ENCODE results near the gene CTBP2.

CTBP2 gene

GRCh38 chr10:125148528-125148927 is 11.8 kb downstream of the CTBP2 start:
- Histone ChIP-seq H3K4me1 (ENCODE audit: low read length) (no peaks in the 10 kb centered on the region), H3K36me3 (replicated peaks; ENCODE audit: insufficient read depth, low read length) (no peaks in the 10 kb centered on the region), H3F3A (ENCODE audit: insufficient read depth, low read length) (no peaks in the 10 kb centered on the region), H3K27ac (ENCODE audit: low read length) (no peak overlapping the region), H3K9me3 (replicated peaks; ENCODE audit: insufficient read depth, low read length) (no peaks in the 10 kb centered on the region), H3K79me2 (ENCODE audit: low read length) (no peaks in the 10 kb centered on the region), H3K9ac (ENCODE audit: low read length) (no peak overlapping the region), H3K27me3 (replicated peaks; ENCODE audit: insufficient read depth, low read length) (peaks cover 66% of the 10 kb centered on the region), H4K20me1 (ENCODE audit: insufficient read depth, low read length) (no peaks in the 10 kb centered on the region), H3K4me2 (ENCODE audit: low read depth, low read length) (no peak overlapping the region), H3K4me3 (ENCODE audit: low read length) (no peak overlapping the region), H2AFZ (ENCODE audit: low read length) (no peak overlapping the region), H3K9me2 (replicated peaks; ENCODE audit: insufficient read depth, low read length) (no peaks in the 10 kb centered on the region)
- TF ChIP-seq EZH2phosphoT487 (IDR thresholded peaks at IDR 0.05; ENCODE audit: low read length) (no peak), EZH2 (optimal IDR thresholded peaks at IDR 0.05; ENCODE audit: low read depth, low read length) (no peak), CTCF (IDR thresholded peaks at IDR 0.05; ENCODE audit: low read length) (no peak)
- DNase-seq, result no peak

GRCh38 chr10:125147971-125148439 is 12.4 kb downstream of the CTBP2 start:
- Histone ChIP-seq H3K27me3 (replicated peaks; ENCODE audit: insufficient read depth, low read length) (peaks cover 66% of the 10 kb centered on the region), H2AFZ (ENCODE audit: low read length) (no peak overlapping the region), H3K9me3 (replicated peaks; ENCODE audit: insufficient read depth, low read length) (no peaks in the 10 kb centered on the region), H3K9me2 (replicated peaks; ENCODE audit: insufficient read depth, low read length) (no peaks in the 10 kb centered on the region), H3F3A (ENCODE audit: insufficient read depth, low read length) (no peaks in the 10 kb centered on the region), H3K79me2 (ENCODE audit: low read length) (no peaks in the 10 kb centered on the region), H3K4me1 (ENCODE audit: low read length) (no peaks in the 10 kb centered on the region), H3K27ac (ENCODE audit: low read length) (no peak overlapping the region), H3K9ac (ENCODE audit: low read length) (no peak overlapping the region), H4K20me1 (ENCODE audit: insufficient read depth, low read length) (no peaks in the 10 kb centered on the region), H3K36me3 (replicated peaks; ENCODE audit: insufficient read depth, low read length) (no peaks in the 10 kb centered on the region), H3K4me2 (ENCODE audit: low read depth, low read length) (no peak overlapping the region), H3K4me3 (ENCODE audit: low read length) (no peak overlapping the region)
- no peak for DNase-seq
- TF ChIP-seq CTCF (IDR thresholded peaks at IDR 0.05; ENCODE audit: low read length), result no peak
- TF ChIP-seq EZH2 (optimal IDR thresholded peaks at IDR 0.05; ENCODE audit: low read depth, low read length), result no peak
- no peak for TF ChIP-seq EZH2phosphoT487 (IDR thresholded peaks at IDR 0.05; ENCODE audit: low read length)

GRCh38 chr10:125146791-125147579 is 13.4 kb downstream of the CTBP2 start:
- Histone ChIP-seq H3K9me3 (replicated peaks; ENCODE audit: insufficient read depth, low read length) (no peaks in the 10 kb centered on the region), H2AFZ (ENCODE audit: low read length) (no peak overlapping the region), H3K9ac (ENCODE audit: low read length) (no peak overlapping the region), H3K36me3 (replicated peaks; ENCODE audit: insufficient read depth, low read length) (no peaks in the 10 kb centered on the region), H3K79me2 (ENCODE audit: low read length) (no peaks in the 10 kb centered on the region), H4K20me1 (ENCODE audit: insufficient read depth, low read length) (no peaks in the 10 kb centered on the region), H3K4me2 (ENCODE audit: low read depth, low read length) (peak overlapping the region; percentile 38; the same call in 1 of the 2 replicates), H3K4me3 (ENCODE audit: low read length) (no peak overlapping the region), H3K4me1 (ENCODE audit: low read length) (no peaks in the 10 kb centered on the region), H3K9me2 (replicated peaks; ENCODE audit: insufficient read depth, low read length) (no peaks in the 10 kb centered on the region), H3F3A (ENCODE audit: insufficient read depth, low read length) (no peaks in the 10 kb centered on the region), H3K27me3 (replicated peaks; ENCODE audit: insufficient read depth, low read length) (peaks cover 68% of the 10 kb centered on the region), H3K27ac (ENCODE audit: low read length) (no peak overlapping the region)
- no peak for TF ChIP-seq CTCF (IDR thresholded peaks at IDR 0.05; ENCODE audit: low read length)
- TF ChIP-seq EZH2 (optimal IDR thresholded peaks at IDR 0.05; ENCODE audit: low read depth, low read length), result no peak
- TF ChIP-seq EZH2phosphoT487 (IDR thresholded peaks at IDR 0.05; ENCODE audit: low read length), result no peak
- DNase-seq, result peak; percentile 54

Measured in MM.1S (cell line).